Mesodermal cell (in vitro differentiated cells): ENCODE data around the gene P2RX5.

ENCODE experiments used
- H3K27ac ChIP-seq: 2 replicates; pipeline ENCODE4 v1.7.0; 2013; ENCODE audit warnings: mild to moderate bottlenecking, low read depth, low read length, moderate library complexity; ENCODE audit not compliant: severe bottlenecking
- H3K36me3 ChIP-seq: 2 replicates; pipeline ENCODE4 v1.7.1; 2013; ENCODE audit warnings: mild to moderate bottlenecking, low read length, moderate library complexity; ENCODE audit not compliant: control insufficient read depth, insufficient read depth
- H3K4me1 ChIP-seq: one replicate; pipeline ENCODE4 v1.7.1; 2013; ENCODE audit warnings: mild to moderate bottlenecking, low read length; ENCODE audit not compliant: insufficient read depth, control insufficient read depth, poor library complexity, severe bottlenecking
- H3K4me3 ChIP-seq: 2 replicates; pipeline ENCODE4 v1.7.0; 2013; ENCODE audit warnings: low read length, control low read depth, mild to moderate bottlenecking; ENCODE audit not compliant: insufficient read depth, poor library complexity, severe bottlenecking; ENCODE audit errors: extremely low read depth
- H3K9me3 ChIP-seq: 2 replicates; pipeline ENCODE4 v1.7.1; 2013; ENCODE audit warnings: mild to moderate bottlenecking, low read length, moderate library complexity; ENCODE audit not compliant: control insufficient read depth
- WGBS, 2 experiments: methylation state at CpG; one replicate each; pipeline ENCODE4 v1.1.5; 2013; ENCODE audit warnings: missing lambda C conversion rate in 2 of 2; ENCODE audit not compliant: insufficient coverage in 2 of 2; 5-methylcytosine and 5-hydroxymethylcytosine counted together

Gene P2RX5

GRCh38 chr17:3681057-3681456 is 14.9 kb downstream of the P2RX5 start:
- 90 to 94% methylated on average over 10 to 12 of the region's 12 CpGs for WGBS, 2 experiments

GRCh38 chr17:3679531-3680126 is 16.3 kb downstream of the P2RX5 start:
- Histone ChIP-seq H3K36me3 (no peaks in the 10 kb centered on the region), H3K4me1 (no peaks in the 10 kb centered on the region), H3K27ac (no peak overlapping the region), H3K4me3 (no peak overlapping the region), H3K9me3 (no peaks in the 10 kb centered on the region)
- WGBS, 2 experiments = 87 to 89% methylated on average over 16 to 20 of the region's 20 CpGs

More at GRCh38 chr17:3681057-3681456, 14.9 kb downstream of the P2RX5 start:
- H3K27ac ChIP-seq = no peak overlapping the region
- no peaks in the 10 kb centered on the region for H3K4me1 ChIP-seq
- H3K4me3 ChIP-seq = no peak overlapping the region
- no peaks in the 10 kb centered on the region for H3K36me3 ChIP-seq
- H3K9me3 ChIP-seq = no peaks in the 10 kb centered on the region

GRCh38 chr17:3678821-3679530 is 17.0 kb downstream of the P2RX5 start:
- Histone ChIP-seq H3K4me1 (no peaks in the 10 kb centered on the region), H3K4me3 (no peak overlapping the region), H3K27ac (no peak overlapping the region), H3K9me3 (no peaks in the 10 kb centered on the region), H3K36me3 (no peaks in the 10 kb centered on the region)
- 90 to 93% methylated on average over 21 to 26 of the region's 27 CpGs for WGBS, 2 experiments

GRCh38 chr17:3678095-3678820 is 17.7 kb downstream of the P2RX5 start:
- Histone ChIP-seq H3K9me3 (no peaks in the 10 kb centered on the region), H3K27ac (no peak overlapping the region), H3K4me3 (no peak overlapping the region), H3K4me1 (no peaks in the 10 kb centered on the region), H3K36me3 (no peaks in the 10 kb centered on the region)
- WGBS, 2 experiments = 59 to 60% methylated on average over 14 to 16 of the region's 16 CpGs

GRCh38 chr17:3675886-3676285 is 20.1 kb downstream of the P2RX5 start:
- Histone ChIP-seq H3K36me3 (peaks cover under 1% of the 10 kb centered on the region), H3K9me3 (no peaks in the 10 kb centered on the region), H3K27ac (no peak overlapping the region), H3K4me3 (no peak overlapping the region), H3K4me1 (no peaks in the 10 kb centered on the region)
- 86 to 89% methylated on average over 10 to 11 of the region's 11 CpGs for WGBS, 2 experiments

GRCh38 chr17:3672571-3672970 is 23.4 kb downstream of the P2RX5 start:
- Histone ChIP-seq H3K9me3 (no peaks in the 10 kb centered on the region), H3K4me1 (peaks cover 3% of the 10 kb centered on the region), H3K27ac (no peak overlapping the region), H3K36me3 (peaks cover 10% of the 10 kb centered on the region), H3K4me3 (no peak overlapping the region)
- 93 to 100% methylated on average over 2 to 3 of the region's 4 CpGs for WGBS, 2 experiments

GRCh38 chr17:3669548-3669947 is 26.4 kb downstream of the P2RX5 start:
- Histone ChIP-seq H3K4me3 (peak overlapping the region; percentile 97), H3K9me3 (no peaks in the 10 kb centered on the region), H3K4me1 (peaks cover 3% of the 10 kb centered on the region), H3K36me3 (peaks cover 30% of the 10 kb centered on the region), H3K27ac (no peak overlapping the region)
- 47 to 56% methylated on average over 9 to 11 of the region's 12 CpGs for WGBS, 2 experiments

- 0% methylated on average over 30 to 31 of the region's 32 CpGs for WGBS, 2 experiments
- peaks cover 5% of the 10 kb centered on the region for H3K4me1 ChIP-seq
- H3K36me3 ChIP-seq = peaks cover 36% of the 10 kb centered on the region
- H3K27ac ChIP-seq = peak overlapping the region; percentile 100
- H3K9me3 ChIP-seq = no peaks in the 10 kb centered on the region
- peak overlapping the region; percentile 97 for H3K4me3 ChIP-seq
These were observed 26.9 kb downstream of the P2RX5 start for GRCh38 chr17:3669085-3669347.

- H3K27ac ChIP-seq = peak within 1 kb of the TSS; percentile 100
- no peaks in the 10 kb centered on the region for H3K9me3 ChIP-seq
- 0% methylated on average over 72 to 84 of the region's 89 CpGs for WGBS, 2 experiments
- peak within 1 kb of the TSS; percentile 97 for H3K4me3 ChIP-seq
- peaks cover 41% of the 10 kb centered on the region for H3K36me3 ChIP-seq
- peaks cover 5% of the 10 kb centered on the region for H3K4me1 ChIP-seq
These were observed 27.5 kb downstream of the P2RX5 start, which contains the start of the genes EMC6 and TAX1BP3 for GRCh38 chr17:3668279-3669084. EMC6 (plus strand) TSS chr17:3668812; CDS start chr17:3669147, 335 bp downstream. TAX1BP3 (minus strand) TSS chr17:3668578; CDS start chr17:3668526, 52 bp downstream.
